ENCODE measurements around the gene BAZ2A. TPM values are rescaled to one million over a fixed set of nuclear protein-coding genes. Genes with fewer than 3 reads are reported as not detected.

BAZ2A gene
- total and polyA plus RNA-seq, 8 donors: 26.7 to 59.9 (median 39.1) TPM

DNA sequence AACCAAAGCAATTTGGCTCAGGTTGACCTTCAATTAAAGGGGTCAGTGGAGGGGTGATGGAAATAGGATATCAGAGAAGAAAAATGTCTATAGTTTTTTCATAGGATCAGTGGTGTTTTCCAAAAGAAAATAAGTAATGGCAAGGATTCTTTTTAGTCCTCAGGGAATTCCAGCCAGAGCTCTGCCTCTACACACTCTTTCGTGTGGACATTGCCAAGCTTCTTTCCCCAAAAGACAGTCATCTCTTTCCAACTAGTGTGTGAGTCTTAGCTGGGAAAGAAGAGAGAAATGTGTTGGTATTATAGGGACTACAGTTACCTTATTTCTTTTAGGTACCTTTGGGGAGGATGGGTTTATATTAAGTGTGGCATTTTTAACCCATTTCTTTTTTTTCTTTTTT is 62.0 kb downstream of the BAZ2A start:
- DNase-seq (no peak), ATAC-seq (no peak), FAIRE-seq (no peak)
- 76 to 91% methylated on average over 1 of the region's 1 CpG for WGBS, 2 donors
- Histone ChIP-seq H3K9me3 (no peaks in the 10 kb centered on the region), H3K36me3 (no peaks in the 10 kb centered on the region), H3K27me3 (no peaks in the 10 kb centered on the region), H3K4me1 (no peaks in the 10 kb centered on the region), H3K4me3 (no peak overlapping the region), H3K27ac (no peak overlapping the region)
- TF ChIP-seq, protein P1, sequence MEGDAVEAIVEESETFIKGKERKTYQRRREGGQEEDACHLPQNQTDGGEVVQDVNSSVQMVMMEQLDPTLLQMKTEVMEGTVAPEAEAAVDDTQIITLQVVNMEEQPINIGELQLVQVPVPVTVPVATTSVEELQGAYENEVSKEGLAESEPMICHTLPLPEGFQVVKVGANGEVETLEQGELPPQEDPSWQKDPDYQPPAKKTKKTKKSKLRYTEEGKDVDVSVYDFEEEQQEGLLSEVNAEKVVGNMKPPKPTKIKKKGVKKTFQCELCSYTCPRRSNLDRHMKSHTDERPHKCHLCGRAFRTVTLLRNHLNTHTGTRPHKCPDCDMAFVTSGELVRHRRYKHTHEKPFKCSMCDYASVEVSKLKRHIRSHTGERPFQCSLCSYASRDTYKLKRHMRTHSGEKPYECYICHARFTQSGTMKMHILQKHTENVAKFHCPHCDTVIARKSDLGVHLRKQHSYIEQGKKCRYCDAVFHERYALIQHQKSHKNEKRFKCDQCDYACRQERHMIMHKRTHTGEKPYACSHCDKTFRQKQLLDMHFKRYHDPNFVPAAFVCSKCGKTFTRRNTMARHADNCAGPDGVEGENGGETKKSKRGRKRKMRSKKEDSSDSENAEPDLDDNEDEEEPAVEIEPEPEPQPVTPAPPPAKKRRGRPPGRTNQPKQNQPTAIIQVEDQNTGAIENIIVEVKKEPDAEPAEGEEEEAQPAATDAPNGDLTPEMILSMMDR (IDR thresholded peaks at IDR 0.05): no peak
- intact Hi-C loops (cut with DNase I): no loop called here

DNA sequence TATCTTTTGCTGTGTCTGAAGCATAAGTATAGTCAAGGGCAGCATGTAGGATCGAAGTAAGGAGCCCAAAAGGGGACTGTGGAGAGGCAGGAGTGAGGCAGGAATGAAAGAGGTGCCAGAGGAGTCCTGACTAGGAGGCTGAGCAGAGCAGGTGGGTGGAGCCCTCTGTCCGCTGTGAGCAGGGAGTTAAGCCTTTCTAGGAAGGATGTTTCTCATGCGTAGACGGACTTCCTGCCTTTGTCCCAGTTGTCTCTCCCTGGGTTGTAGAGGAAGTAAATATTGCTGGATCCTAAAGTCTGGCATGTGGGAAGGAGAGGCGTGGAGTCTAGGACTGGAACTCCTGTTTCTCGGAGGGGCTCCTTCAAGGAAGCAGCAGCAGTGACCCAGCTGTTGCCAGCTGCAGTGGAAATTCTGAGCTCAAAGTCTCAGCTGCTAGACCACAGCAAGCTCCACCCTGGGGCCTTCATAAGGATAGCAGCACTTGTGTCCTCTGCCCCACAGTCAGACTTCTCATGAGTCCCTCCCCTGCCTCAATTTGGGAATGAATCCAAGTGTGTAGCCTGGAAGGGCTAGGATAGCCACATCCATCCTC is 64.5 kb downstream of the BAZ2A start:
- no peaks in the 10 kb centered on the region for H3K36me3 ChIP-seq
- no peak overlapping the region for H3K4me3 ChIP-seq
- no peaks in the 10 kb centered on the region for H3K9me3 ChIP-seq
- H3K27me3 ChIP-seq: no peaks in the 10 kb centered on the region
- TF ChIP-seq, protein P1 (IDR thresholded peaks at IDR 0.05): no peak
- FAIRE-seq (no peak), ATAC-seq (peak in 3 of 4 donors; percentile 63 to 75 (median 69)), DNase-seq (peak in 3 of 6 donors; percentile 8 to 31 (median 12))
- no peaks in the 10 kb centered on the region for H3K4me1 ChIP-seq
- WGBS, 2 donors: 70 to 88% methylated on average over 6 of the region's 6 CpGs
- peak overlapping the region in 1 of 4 donors; percentile 33 for H3K27ac ChIP-seq
- intact Hi-C loops (cut with DNase I): no loop called here

DNA sequence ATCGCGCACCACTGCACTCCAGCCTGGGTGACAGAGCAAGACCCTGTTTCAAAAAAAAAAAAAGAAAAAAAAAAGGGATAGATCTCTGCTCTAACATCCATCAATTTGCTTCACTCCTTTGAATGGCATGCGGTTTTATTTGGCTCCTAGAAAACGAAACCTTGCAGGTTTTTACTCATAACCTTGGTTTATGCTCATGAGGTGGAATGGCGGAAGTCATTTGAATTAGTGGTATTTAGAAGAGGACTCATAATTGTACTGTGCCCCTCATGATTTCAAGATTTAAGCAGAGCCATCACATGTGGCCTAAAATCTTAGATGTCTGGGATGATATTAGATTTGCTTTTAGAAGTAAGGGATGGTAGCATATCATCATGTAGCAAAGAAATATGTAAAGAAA is 79.1 kb downstream of the BAZ2A start:
- no peaks in the 10 kb centered on the region for H3K4me1 ChIP-seq

DNA sequence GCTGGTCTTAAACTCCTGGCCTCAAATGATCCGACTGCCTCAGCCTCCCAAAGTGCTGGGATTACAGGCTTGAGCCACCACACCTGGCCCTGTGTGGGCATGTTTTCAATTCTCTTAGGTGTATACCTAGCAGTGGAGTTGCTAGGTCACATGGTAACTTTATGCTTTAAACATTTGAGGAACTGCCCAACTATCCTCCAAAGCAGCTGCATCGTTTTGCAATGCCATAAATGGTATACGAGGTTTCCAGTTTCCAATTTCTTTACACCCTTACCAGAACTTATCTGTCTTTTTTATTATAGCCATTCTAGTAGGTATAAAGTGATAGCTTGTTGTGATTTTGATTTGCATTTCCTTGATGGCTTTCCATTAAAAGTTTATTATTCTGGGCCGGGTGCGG is 83.4 kb downstream of the BAZ2A start:
- Histone ChIP-seq H3K4me1 (no peaks in the 10 kb centered on the region), H3K9me3 (no peaks in the 10 kb centered on the region), H3K36me3 (no peaks in the 10 kb centered on the region), H3K27ac (no peak overlapping the region), H3K27me3 (no peaks in the 10 kb centered on the region), H3K4me3 (no peak overlapping the region)
- WGBS, 2 donors: 81 to 94% methylated on average over 5 of the region's 5 CpGs
- intact Hi-C loops (cut with DNase I): no loop called here
- no peak for DNase-seq
- no peak for ATAC-seq
- TF ChIP-seq, protein P1 (IDR thresholded peaks at IDR 0.05): no peak
- no peak for FAIRE-seq

More for the DNA sequence above, 79.1 kb downstream of the BAZ2A start:
- TF ChIP-seq, protein P1 (IDR thresholded peaks at IDR 0.05): no peak
- ATAC-seq: no peak
- 89% methylated on average over 5 of the region's 5 CpGs for WGBS, 2 donors
- DNase-seq: no peak
- Histone ChIP-seq H3K9me3 (no peaks in the 10 kb centered on the region), H3K27me3 (no peaks in the 10 kb centered on the region), H3K27ac (no peak overlapping the region), H3K36me3 (no peaks in the 10 kb centered on the region), H3K4me3 (no peak overlapping the region)
- FAIRE-seq: no peak
- intact Hi-C loops (cut with DNase I): no loop called here

Other genes with a start within 250 kb of the BAZ2A start
- 1 to 10 TPM; 3.7 to 5.8 (median 4.5) TPM for gene TIMELESS, start 180.9 kb downstream of the BAZ2A start, total RNA-seq
- gene TIMELESS, start 180.9 kb downstream of the BAZ2A start, polyA plus RNA-seq: 1 to 10 TPM; 5.6 to 7.6 TPM
- not detected for gene MIP, start 175.7 kb downstream of the BAZ2A start, total RNA-seq
- not detected for gene MIP, start 175.7 kb downstream of the BAZ2A start, polyA plus RNA-seq
- gene SPRYD4, start 161.7 kb downstream of the BAZ2A start, total RNA-seq: 1 to 10 TPM; 1.5 to 2.9 (median 1.9) TPM
- 1 to 10 TPM; 2.1 to 2.3 TPM for gene SPRYD4, start 161.7 kb downstream of the BAZ2A start, polyA plus RNA-seq
- 10 to 100 TPM; 14.6 to 49.1 (median 31.0) TPM for gene GLS2, start 142.2 kb downstream of the BAZ2A start, total RNA-seq
- gene GLS2, start 142.2 kb downstream of the BAZ2A start, polyA plus RNA-seq: 10 to 100 TPM; 33.6 to 35.5 TPM
- 10 to 100 TPM in 4 of 6 donors, 1 to 10 TPM in 2; 8.5 to 30.8 (median 12.1) TPM for gene RBMS2, start 108.5 kb downstream of the BAZ2A start, total RNA-seq
- gene RBMS2, start 108.5 kb downstream of the BAZ2A start, polyA plus RNA-seq: 1 to 10 TPM; 5.4 to 6.2 TPM
- gene ATP5F1B, start 15.7 kb upstream of the BAZ2A start, total RNA-seq: 100 to 1,000 TPM; 152 to 237 (median 211) TPM
- gene ATP5F1B, start 15.7 kb upstream of the BAZ2A start, polyA plus RNA-seq: 100 to 1,000 TPM; 126 to 299 TPM
- 10 to 100 TPM; 48.8 to 98.1 (median 69.3) TPM for gene PTGES3, start 58.0 kb upstream of the BAZ2A start, total RNA-seq
- 10 to 100 TPM; 33.4 to 86.4 TPM for gene PTGES3, start 58.0 kb upstream of the BAZ2A start, polyA plus RNA-seq
- 100 to 1,000 TPM; 305 to 633 (median 468) TPM for gene NACA, start 95.0 kb upstream of the BAZ2A start, total RNA-seq
- 100 to 1,000 TPM; 846 to 892 TPM for gene NACA, start 95.0 kb upstream of the BAZ2A start, polyA plus RNA-seq
- gene PRIM1, start 122.0 kb upstream of the BAZ2A start, total RNA-seq: 1 to 10 TPM; 2.8 to 6.5 (median 4.2) TPM
- gene PRIM1, start 122.0 kb upstream of the BAZ2A start, polyA plus RNA-seq: 1 to 10 TPM; 2.4 to 4.4 TPM
- under 1 TPM in 3 of 6 donors, not detected in 3; 0.12 to 0.66 (median 0.31) TPM for gene HSD17B6, start 133.0 kb upstream of the BAZ2A start, total RNA-seq
- gene HSD17B6, start 133.0 kb upstream of the BAZ2A start, polyA plus RNA-seq: 1 to 10 TPM in 1 of 2 donors, under 1 TPM in 1; 0.15 to 1.3 TPM

All from pancreas (tissue), 10 donors.